ENCODE data around the gene IL12RB1.
"Not testable (repeated sequence)": the region's sequence is repeated elsewhere in the genome, so short reads cannot be mapped to it uniquely, and the experiment has no call there.

IL12RB1 gene

DNA sequence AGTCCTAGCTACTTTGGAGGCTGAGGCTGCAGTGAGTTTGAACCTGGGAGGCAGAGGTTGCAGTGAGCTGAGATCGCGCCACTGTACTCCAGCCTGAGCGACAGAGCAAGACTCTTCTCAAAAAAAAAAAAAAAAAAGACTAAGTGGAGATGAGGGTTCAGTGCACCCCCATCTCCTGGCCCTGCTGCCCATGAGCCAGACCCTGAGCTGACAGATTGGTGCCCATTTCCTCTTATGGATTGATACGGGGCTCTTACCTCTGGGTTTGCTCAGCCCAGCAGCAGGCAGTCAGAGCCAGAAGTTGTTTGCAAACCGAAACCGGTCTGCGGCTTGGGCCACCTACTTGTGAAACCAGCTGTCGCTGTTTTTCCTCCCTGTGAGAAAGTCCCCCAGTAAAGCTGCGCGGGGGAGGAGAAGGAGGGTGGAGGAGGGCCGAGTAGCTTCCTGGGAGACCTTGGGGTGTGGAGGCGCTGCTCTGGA, 41.9 kb downstream of the IL12RB1 start:
- DNase-seq, result peak; percentile 83 to 87

DNA sequence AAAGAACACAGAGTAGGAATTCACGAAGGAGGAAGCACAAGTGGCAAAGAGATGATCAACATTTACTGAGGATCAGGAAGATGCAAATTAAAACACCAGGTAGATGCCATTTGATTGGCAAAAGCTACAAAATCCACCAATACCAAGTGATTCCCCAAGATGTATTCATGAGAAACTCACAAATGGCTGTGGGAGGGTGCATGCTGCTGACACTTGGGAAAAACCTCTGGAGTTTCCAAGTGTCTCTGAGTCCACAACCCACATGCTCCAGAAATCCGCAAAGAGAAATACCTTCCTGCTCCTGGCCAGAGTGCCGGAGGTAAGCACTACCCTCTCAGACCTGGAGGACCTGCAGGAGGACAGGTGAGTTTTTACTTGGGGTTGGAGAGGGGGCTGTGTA, 43.1 kb downstream of the IL12RB1 start:
- no peak for DNase-seq

DNA sequence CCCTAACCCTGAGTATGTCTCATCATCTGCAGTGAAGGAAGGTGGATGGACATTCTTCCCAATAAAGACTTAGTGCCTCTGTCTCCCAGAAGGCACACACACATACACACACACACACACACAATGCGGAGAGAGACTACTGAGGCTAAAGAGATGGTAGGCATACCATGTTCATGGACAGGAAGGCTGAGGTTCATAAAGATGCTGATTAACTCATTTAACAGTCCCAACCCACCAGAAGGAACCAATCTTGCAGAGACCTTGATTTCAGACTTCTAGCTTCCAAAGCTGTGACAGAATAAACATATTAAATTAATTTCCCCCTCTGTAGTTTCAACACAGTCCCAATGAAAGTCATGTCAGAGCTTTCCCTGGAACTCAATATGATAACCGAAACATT, 45.7 kb downstream of the IL12RB1 start:
- no peak for DNase-seq

DNA sequence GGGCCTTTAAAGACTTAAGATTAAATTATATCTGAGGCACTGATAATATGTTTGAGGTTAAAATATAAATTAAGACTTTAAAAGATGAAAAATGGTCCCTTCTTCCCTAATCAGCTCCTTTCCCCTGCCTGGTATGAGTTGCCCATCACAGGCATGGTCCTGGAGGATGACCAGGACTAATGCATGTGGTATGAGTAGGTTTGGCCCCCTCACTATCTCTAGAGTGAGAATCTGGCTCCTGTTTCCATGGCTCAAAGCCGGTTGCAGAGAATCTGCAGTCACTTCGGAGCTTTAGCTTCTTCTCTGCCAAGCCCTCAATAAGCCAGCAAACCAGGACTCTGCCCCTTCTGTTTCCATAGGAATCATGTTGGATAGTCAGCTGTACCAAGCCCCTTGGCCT, 54.6 kb downstream of the IL12RB1 start:
- not testable (repeated sequence) for DNase-seq

DNA sequence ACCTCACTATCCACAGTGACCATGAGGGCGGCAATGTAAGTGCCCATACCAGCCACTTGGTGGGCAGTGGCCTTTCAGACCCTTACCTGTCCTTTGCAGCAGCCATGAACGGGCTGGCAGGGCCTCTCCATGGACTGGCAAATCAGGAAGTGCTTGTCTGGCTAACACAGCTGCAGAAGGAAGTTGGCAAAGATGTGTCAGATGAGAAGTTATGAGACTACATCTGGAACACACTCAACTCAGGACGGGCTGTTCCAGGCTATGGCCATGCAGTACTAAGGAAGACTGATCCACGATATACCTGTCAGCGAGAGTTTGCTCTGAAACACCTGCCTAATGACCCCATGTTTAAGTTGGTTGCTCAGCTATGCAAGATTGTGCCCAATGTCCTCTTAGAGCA, 55.3 kb downstream of the IL12RB1 start:
- DNase-seq, result not testable (repeated sequence)

DNA sequence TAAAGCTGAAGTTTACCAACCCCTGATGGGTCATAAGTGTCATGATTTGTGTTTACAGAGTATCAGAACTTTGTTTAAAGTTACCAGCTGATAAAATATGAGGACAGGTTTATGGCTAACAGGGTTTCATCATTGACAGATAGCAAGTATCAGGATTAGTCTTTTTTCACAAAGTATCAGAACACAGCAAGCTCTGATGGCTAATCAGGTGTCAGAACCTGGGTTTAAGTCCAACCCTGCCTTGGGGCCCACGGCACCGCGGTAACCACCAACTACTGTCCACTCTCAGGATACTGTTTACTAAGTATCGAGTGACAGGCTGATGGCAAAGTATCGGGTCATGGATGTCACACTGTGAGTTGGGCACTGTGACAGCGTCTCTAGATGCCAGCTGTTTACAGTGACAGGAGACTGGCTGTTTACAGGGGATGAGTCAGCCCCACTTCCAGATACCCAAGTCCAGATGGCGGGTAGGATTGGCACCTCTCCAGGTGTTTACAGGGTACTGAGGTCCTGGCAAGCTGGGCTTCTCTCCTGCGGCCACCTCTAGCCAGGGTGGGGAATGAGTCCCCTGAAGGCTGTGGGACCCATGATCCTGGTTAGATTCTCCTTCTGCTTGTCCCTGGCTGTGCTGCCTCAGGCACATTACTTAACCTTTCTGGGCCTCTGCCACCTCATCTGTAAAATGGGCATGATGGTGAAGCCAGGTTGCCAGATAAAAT, 57.0 kb downstream of the IL12RB1 start:
- no peak for DNase-seq

DNA sequence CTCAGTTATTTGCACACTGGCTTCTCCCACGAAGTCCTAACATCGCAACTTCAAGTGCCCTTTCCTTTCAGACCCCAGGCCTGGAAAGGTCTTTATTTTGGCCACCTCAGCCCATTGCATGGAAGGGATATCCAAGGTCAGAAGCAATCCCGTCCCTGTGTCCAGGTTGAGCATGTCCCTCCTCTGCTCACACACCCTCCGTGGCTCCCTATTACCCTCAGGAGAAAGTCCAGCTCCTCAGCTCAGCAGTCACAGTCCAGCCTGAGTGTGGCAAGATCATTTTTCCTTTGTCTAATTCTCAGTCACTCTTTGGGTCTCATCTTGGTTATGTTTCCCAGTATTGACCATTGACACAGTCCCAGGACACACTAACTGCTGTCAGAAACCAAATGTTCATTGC, 59.6 kb downstream of the IL12RB1 start:
- DNase-seq, result no peak

DNA sequence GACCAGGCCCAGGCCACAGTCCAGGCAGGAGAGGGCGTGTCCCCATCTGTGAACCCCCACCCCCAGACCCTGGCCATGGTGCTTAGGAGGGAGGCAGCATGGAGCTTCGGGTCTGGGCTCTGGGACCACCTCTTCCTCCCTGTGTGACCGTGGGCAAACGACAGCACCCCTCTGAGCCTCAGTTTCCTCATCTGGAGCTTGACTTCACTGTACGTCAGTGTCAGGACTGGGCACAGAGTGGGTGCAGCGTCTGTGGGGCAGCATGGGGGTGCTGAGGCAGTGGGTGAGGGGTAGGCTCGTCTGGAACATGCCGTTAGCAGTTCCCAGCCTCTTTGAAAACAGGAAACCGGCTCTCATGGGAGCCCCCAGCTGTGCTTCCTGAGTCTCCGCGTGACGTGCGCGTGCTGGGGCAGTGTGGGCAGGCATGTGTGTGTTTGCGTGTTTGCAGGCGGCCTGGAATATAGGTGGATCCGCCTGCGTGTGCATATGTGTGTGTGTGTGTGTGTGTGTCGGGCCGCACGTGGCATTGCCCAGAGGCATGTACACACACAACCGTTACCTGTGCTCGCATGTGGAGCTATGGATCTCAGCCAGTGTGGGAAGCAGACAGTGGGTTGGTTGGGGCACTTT, 63.0 kb downstream of the IL12RB1 start:
- peak; percentile 76 to 95 for DNase-seq

DNA sequence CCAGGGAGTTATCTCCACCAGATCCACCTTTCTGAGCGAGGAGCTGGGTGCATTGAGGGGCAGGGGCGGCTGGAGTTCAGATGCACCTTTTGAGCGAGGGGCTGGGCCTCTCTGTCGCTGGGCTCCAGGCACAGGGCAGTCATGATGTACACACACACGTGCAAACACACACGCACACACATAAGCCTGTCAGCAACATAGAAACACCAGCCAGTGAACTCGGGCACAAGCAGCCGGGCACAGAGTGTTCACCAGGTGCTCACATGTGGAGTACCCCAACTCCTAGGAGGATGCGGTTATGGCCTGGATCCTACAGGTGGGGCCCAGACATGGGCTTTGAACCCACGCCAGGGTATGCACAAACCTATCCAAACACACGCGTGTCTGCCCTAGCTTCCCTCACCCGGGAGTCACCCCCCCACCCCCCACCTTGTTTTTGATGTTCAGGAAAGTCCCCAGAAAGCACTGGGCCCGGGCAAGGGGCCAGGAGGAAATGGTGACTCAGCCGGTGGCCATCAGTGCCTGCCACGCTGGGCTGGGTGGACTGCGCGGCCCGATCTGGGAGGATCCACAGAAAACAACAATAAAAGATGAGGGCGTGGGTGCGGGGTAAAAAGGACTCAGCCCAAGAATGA, 65.5 kb downstream of the IL12RB1 start:
- DNase-seq, result peak; percentile 78 to 86

DNA sequence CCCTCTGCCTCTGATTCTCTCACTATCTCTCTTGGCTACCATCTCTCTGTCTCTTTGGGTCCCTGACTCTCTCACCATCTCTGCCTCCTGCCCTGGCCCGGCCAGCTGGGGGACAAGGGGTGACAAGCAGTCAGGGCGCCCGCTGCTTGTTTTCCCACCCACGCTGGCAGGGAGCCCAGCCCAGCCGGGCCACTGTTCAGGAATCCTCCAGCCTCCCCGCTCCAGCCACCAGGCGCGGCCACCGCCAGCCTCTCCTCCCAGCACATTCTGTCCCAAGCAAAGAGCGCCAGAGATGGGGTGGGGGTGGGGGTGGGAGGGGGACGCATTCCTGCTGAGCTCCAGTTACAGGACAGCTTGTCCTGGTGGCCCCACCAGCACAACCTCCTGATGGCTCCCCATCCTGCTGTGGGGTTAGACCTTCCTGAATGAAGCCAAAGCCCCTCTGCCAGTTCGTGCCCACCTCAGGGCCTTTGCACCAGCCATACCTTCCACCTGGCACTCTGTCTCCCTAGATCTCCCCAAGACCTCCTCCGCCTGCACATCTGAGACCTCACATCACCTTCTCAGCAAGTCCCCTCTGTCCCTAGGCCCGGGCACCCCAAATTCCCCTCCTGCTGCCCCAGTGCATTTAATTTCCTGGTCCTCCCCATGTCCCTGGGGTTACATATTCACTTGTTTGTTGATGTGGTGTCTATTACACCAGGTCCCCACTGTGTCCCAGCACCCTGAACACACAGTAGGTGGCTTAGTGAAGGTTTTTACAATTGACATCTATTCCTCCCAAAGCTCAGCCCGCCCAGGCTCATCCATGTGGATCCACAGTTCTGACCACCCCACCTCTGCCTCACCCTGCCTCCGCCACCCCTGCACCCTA, 66.3 kb downstream of the IL12RB1 start:
- DNase-seq, result no peak

DNA sequence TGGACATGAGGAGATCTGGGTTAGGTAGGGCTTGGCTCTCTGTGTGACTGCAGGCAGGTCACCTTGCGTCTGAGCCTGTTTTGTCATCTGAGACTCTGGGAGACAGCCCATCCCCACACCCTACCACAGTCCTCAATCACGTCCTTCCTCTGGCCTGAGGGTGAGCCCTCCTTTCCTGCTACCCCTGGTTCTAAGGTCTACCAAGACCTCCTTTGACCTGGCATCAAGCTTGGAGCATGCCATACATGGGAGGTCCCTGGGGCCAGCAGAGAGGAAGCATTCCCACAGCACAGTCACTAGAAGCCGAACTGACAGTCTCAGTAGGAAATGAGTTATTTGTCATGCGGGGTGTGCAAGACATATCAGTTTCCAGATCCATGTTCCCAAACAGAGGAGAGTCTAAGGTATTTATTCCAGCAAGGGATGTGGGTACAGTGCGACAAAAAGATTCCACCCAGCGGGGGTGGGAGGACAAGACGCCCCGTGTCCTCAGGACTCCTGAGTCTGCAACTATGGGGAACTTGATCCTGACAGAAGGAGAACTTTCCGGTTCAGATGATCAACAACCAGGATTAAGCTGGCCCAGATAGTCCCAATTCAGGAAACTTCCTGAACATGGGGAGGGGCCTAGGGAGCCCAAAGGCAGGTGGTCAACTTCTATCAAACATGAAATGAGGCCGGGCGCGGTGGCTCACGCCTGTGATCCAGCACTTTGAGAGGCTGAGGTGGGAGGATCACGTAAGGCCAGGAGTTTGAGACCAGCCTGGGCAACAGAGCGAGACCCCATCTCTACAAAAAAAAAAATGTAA, 69.3 kb downstream of the IL12RB1 start:
- no peak for DNase-seq

DNA sequence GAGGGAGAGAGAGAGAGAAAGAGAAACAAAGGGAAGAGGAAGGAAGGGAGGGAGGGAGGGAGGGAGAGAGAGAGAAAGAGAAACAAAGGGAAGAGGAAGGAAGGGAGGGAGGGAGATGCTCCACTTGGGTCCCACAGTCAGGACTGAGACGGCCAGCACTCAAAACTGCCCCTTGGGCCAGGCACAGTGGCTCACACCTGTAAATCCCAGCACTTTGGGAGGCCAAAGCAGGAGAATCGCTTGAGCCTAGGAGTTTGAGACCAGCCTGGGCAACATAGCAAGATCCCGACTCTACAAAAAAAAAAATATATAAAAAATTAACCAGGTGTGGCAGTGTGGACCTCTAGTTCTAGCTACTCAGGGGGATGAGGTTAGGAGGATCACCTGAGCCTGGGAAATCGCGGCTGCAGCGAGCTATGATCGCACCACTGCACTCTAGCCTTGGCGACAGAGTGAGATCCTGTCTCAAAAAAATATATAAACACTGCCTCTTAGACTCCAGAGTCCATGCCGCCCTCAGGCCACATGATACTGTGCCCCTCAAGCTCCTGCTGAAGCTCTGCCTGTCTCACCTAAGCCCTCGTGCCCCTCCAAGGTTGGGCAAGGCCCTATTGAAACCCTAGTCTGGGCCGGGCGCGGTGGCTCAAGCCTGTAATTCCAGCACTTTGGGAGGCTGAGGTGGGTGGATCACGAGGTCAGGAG, 70.4 kb downstream of the IL12RB1 start:
- no peak for DNase-seq

DNA sequence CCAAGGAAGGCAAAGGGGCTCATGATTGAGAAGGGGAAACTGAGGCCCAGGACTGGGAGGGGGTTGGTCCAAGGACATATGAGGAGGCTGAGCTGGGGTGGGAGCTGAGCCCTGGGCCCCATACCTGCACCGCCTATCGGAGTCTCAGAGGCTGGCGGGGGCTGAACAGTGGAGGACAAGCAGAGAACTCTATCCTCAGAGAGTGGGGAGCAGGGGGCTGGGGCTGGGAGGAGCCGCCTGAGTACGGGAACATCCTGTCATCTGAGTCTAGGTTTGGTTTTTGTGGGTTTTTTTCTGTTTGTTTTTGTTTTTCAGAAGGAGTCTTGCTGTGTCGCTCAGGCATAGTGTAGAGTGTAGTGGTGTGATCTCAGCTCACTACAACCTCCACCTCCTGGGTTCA, 72.5 kb downstream of the IL12RB1 start:
- peak; percentile 62 to 67 for DNase-seq

DNA sequence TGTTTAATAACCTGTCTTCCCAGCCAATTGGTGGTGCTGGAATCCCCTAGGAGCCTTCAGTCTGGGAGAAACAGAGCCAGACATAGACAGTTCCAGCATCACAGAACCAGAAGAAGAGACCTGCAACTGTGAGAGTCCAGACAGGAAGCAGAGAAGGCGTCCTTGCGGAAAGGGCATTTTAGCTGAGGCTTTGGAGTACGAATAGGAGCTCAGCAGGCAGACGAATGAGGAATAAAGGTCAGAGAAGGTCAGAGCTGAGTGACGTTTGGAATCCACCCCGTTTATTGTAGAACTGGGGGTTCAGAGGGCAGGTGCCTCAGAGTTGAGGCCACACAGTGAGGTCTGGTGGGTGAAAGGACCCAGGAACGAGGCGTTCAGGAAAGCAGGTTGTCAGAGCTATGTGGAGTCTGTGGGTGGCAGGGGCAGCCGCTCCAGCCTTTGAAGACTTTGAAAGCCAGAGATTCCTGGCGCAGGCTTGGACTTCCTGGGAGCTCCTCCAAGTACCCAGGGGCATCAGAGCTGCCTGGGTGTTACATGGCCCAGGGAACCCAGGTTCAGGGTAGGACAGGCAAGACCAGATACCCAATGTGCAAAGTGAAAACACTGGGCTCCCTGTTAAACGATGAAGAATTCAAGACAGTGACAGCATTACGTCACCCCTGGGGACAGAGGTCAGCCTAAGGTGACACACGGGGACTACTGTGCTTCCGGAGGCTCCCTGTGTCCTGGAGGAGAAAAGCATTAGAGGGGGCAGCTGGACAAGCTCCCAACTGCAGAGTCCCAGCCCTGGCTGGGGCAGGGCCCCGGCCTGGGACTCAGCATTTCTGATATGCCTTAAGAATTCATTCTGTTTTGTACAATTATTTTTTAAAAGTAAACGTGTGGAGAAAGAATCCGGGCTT, 73.3 kb downstream of the IL12RB1 start:
- no peak for DNase-seq

DNA sequence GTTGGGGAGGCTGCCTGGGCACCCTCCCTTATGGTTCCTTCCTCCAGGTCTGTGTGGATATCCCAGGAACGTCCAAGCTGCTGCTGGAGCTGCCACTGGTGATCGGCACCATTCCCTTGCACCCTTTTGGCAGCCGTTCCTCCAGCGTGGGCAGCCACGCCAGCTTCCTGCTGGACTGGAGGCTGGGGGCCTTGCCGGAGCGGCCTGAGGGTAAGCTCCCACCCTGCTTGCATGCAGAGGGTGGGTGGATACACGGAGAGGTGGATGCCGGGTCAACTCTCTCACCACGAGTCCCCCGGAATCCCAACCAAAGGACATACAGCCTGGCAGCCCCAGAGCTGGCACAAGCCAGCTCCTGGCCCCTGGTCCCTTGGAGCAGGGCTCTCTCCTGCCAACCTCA, 76.6 kb downstream of the IL12RB1 start:
- no peak for DNase-seq

DNA sequence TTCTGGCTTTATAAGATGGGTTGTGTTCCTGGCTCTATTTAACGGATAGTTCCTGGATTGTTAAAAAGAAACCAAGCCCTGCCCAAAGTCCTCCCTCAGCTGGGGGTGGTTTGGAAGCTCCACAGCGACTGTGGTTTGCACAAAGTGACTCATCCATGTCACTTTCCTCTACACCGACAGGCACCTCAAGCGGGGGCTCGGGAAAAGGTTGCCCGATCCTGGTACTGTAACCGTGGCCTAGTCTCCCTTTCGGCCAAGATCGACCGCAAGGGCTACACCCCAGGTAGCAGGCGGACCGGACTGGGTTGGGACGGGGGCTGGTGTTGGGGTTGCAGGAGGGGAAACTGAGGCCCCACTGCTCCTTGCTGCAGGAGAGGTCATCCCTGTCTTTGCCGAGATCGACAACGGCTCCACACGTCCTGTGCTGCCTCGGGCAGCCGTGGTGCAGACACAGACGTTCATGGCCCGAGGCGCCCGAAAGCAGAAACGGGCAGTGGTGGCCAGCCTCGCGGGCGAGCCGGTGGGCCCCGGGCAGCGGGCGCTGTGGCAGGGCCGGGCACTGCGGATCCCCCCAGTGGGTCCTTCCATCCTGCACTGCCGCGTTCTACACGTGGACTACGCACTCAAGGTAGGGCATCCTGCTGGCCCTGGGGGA, 77.2 kb downstream of the IL12RB1 start:
- DNase-seq, result no peak
